IMR-90 (cell line): ENCODE measurements around the gene CAPS2. TPM values are rescaled to one million over a fixed set of nuclear protein-coding genes. Genes with fewer than 3 reads are reported as not detected.

Source experiments
- ATAC-seq: fragments of 200-7000 bp; cut with Tn5 transposase; 2 replicates; pipeline ENCODE4 v1.9.1; 2020; ENCODE audit warnings: low read depth, mild to moderate bottlenecking, moderate library complexity
- BruUV-seq: library from RNA; stranded (reverse); fragments of 400-500 nt; replicated peaks from 2 replicates; lab custom pipeline; 2021; lab: Mats Ljungman, UMichigan
- CTCF ChIA-PET: fragments of 300-600 bp; formaldehyde crosslinking; extraction: SDS; loops from one replicate; lab custom pipeline; 2021; ENCODE audit warnings: antibody characterized with exemption; lab: Yijun Ruan, JAX
- POLR2A ChIA-PET: fragments of 300-600 bp; sonication (Branson Sonifier 250); formaldehyde crosslinking; loops from one replicate; lab custom pipeline; 2022; ENCODE audit warnings: antibody characterized with exemption; ENCODE audit not compliant: unreplicated experiment; lab: Charles Lee
- DNase-seq: peaks from one replicate; pipeline ENCODE4 v3.0.0; 2013
- H2AFZ ChIP-seq: replicated peaks from 2 replicates; pipeline ENCODE3; 2013; ENCODE audit warnings: low read length, mild to moderate bottlenecking; ENCODE audit not compliant: poor library complexity
- H2AK5ac ChIP-seq: 2 replicates; pipeline ENCODE4 v1.6.1; 2013; ENCODE audit warnings: low read depth, low read length, inconsistent platforms
- H2AK9ac ChIP-seq: replicated peaks from 2 replicates; pipeline ENCODE3; 2013; ENCODE audit warnings: mild to moderate bottlenecking, low read depth, low read length, moderate library complexity; ENCODE audit not compliant: poor library complexity
- H2BK120ac ChIP-seq: 2 replicates; pipeline ENCODE4 v1.6.1; 2013; ENCODE audit warnings: low read depth, low read length, inconsistent platforms
- H2BK15ac ChIP-seq: 3 replicates; pipeline ENCODE4 v1.6.1; 2013; ENCODE audit warnings: low read depth, low read length, inconsistent platforms
- H2BK20ac ChIP-seq: 2 replicates; pipeline ENCODE4 v1.6.1; 2013; ENCODE audit warnings: low read depth, mild to moderate bottlenecking, inconsistent platforms, low read length, moderate library complexity
- H2BK5ac ChIP-seq: 2 replicates; pipeline ENCODE4 v1.6.1; 2013; ENCODE audit warnings: mild to moderate bottlenecking, low read depth, low read length, inconsistent platforms; ENCODE audit not compliant: poor library complexity, severe bottlenecking
- H3K14ac ChIP-seq: replicated peaks from 2 replicates; pipeline ENCODE4 v1.6.1; 2013; ENCODE audit warnings: low read depth, low read length, inconsistent platforms
- H3K18ac ChIP-seq: 2 replicates; pipeline ENCODE4 v1.6.1; 2013; ENCODE audit warnings: low read depth, low read length, control low read depth
- H3K23ac ChIP-seq: 2 replicates; pipeline ENCODE4 v1.6.1; 2013; ENCODE audit warnings: low read depth, low read length, inconsistent platforms
- H3K27ac ChIP-seq: 2 replicates; pipeline ENCODE4 v1.5.1; 2013; ENCODE audit warnings: mild to moderate bottlenecking, control low read depth, low read length; ENCODE audit not compliant: insufficient read depth
- H3K27me3 ChIP-seq: 2 replicates; pipeline ENCODE4 v1.6.1; 2013; ENCODE audit warnings: low read length; ENCODE audit not compliant: control insufficient read depth, insufficient read depth
- H3K36me3 ChIP-seq: 2 replicates; pipeline ENCODE4 v1.6.1; 2013; ENCODE audit warnings: low read length, mixed read lengths; ENCODE audit not compliant: control insufficient read depth, insufficient read depth
- H3K4ac ChIP-seq: 2 replicates; pipeline ENCODE4 v1.6.1; 2013; ENCODE audit warnings: low read depth, low read length, inconsistent platforms
- H3K4me1 ChIP-seq: 2 replicates; pipeline ENCODE4 v1.6.1; 2013; ENCODE audit warnings: low read length, mixed read lengths; ENCODE audit not compliant: control insufficient read depth, insufficient read depth
- H3K4me2 ChIP-seq: 2 replicates; pipeline ENCODE4 v1.6.1; 2013; ENCODE audit warnings: low read depth, mild to moderate bottlenecking, control low read depth, low read length, moderate library complexity
- H3K4me3 ChIP-seq: 2 replicates; pipeline ENCODE4 v1.5.1; 2013; ENCODE audit warnings: low read depth, mild to moderate bottlenecking, control low read depth, low read length, moderate library complexity; ENCODE audit not compliant: insufficient read depth
- H3K56ac ChIP-seq: 2 replicates; pipeline ENCODE4 v1.6.1; 2013; ENCODE audit warnings: low read length, inconsistent platforms; ENCODE audit not compliant: insufficient read depth; ENCODE audit errors: extremely low read depth
- H3K79me1 ChIP-seq, 2 experiments: 2 replicates each; pipeline ENCODE4 v1.6.1; 2013; ENCODE audit warnings: low read length in 2 of 2, inconsistent platforms in 1 of 2, low read depth in 1 of 2
- H3K9ac ChIP-seq: 2 replicates; pipeline ENCODE4 v1.6.1; 2013; ENCODE audit warnings: low read depth, low read length, control low read depth
- H3K9me1 ChIP-seq: 2 replicates; pipeline ENCODE4 v1.6.1; 2013; ENCODE audit warnings: low read length, inconsistent platforms; ENCODE audit not compliant: insufficient read depth
- H3K9me3 ChIP-seq: 2 replicates; pipeline ENCODE4 v1.6.1; 2013; ENCODE audit warnings: low read length; ENCODE audit not compliant: control insufficient read depth, insufficient read depth
- H4K20me1 ChIP-seq: 2 replicates; pipeline ENCODE4 v1.6.1; 2013; ENCODE audit warnings: low read length, inconsistent platforms; ENCODE audit not compliant: insufficient read depth
- H4K5ac ChIP-seq: 2 replicates; pipeline ENCODE4 v1.6.1; 2013; ENCODE audit warnings: mild to moderate bottlenecking, low read depth, low read length, control low read depth
- H4K8ac ChIP-seq, 2 experiments: 2 replicates each; pipeline ENCODE4 v1.6.1; 2013; ENCODE audit warnings: low read depth in 2 of 2, low read length in 2 of 2, control low read depth in 1 of 2, inconsistent platforms in 1 of 2
- H4K91ac ChIP-seq: 2 replicates; pipeline ENCODE4 v1.6.1; 2013; ENCODE audit warnings: low read depth, low read length, inconsistent platforms; ENCODE audit not compliant: insufficient read depth
- RFX5 ChIP-seq: IDR thresholded peaks from 2 replicates; pipeline ENCODE4 v1.8.0; 2012; ENCODE audit warnings: low read depth, mild to moderate bottlenecking, low read length, moderate library complexity
- WGBS, 2 experiments: methylation state at CpG; one replicate each; pipeline versions ENCODE4 v1.1.5 to v1.1.7; 2013; ENCODE audit warnings: missing lambda C conversion rate in 2 of 2; ENCODE audit not compliant: insufficient read length in 1 of 2; ENCODE audit errors: extremely low coverage in 2 of 2; 5-methylcytosine and 5-hydroxymethylcytosine counted together
- dilution Hi-C: fragments of 300-500 bp; cut with HindIII; formaldehyde crosslinking; loops from one replicate; pipeline ENCODE4 v1.14.3; 2018; ENCODE audit warnings: low sequenced_read_pairs; ENCODE audit not compliant: unreplicated experiment
- in situ Hi-C: fragments of 300-500 bp; cut with MboI; formaldehyde crosslinking; loops from 3 replicates; pipeline ENCODE4 v1.14.3; 2019; ENCODE audit warnings: low sequenced_read_pairs, inconsistent platforms, mixed read lengths
- intact Hi-C: fragments of 100-400 bp; cut with micrococcal nuclease; formaldehyde crosslinking; loops from 2 replicates; pipeline ENCODE4 v1.10.0; 2022
- polyA plus RNA-seq, 3 experiments: library from polyadenylated mRNA; depleted of rRNA; stranded (reverse); fragments of >200 nt; gene quantifications; 2 replicates each; pipeline ENCODE4 v1.2.3, GENCODE V29; 2012; ENCODE audit warnings: low replicate concordance in 1 of 3
- total RNA-seq: library from RNA; depleted of rRNA; stranded (reverse); fragments of >200 nt; gene quantifications from 2 replicates; pipeline ENCODE4 v1.2.3, GENCODE V29; 2012

Gene CAPS2
- total and polyA plus RNA-seq, 2 of the 4 experiments (the other 2 are of a cell fraction): 1.2 to 2.7 TPM

- H3K4me3 ChIP-seq: no peak overlapping the region
- no peak for ATAC-seq
Observed at GRCh38 chr12:75345531-75345930, 15.4 kb upstream of the CAPS2 start.

More at GRCh38 chr12:75345531-75345930, 15.4 kb upstream of the CAPS2 start:
- no peak overlapping the region for H2BK20ac ChIP-seq
- H3K4me2 ChIP-seq: no peak overlapping the region
- no peaks in the 10 kb centered on the region; the same call in 1 of the 2 replicates for H3K27me3 ChIP-seq
- ChIA-PET CTCF (no interaction called here), POLR2A (no interaction called here)
- BruUV-seq: no TSS peak
- H2AK9ac ChIP-seq: no peak overlapping the region
- no peak overlapping the region for H3K27ac ChIP-seq
- no peaks in the 10 kb centered on the region for H3K9me1 ChIP-seq
- no peaks in the 10 kb centered on the region for H3K4me1 ChIP-seq
- no peak overlapping the region for H2BK5ac ChIP-seq
- no peak overlapping the region for H4K5ac ChIP-seq
- H2BK15ac ChIP-seq: no peak overlapping the region
- no peak overlapping the region for H3K56ac ChIP-seq
- no peaks in the 10 kb centered on the region for H3K79me1 ChIP-seq
- in situ Hi-C loops: loop anchor here (25.0 kb wide), 1 partner anchor 692 kb away; the partner anchor contains the start of gene PHLDA1
- no peaks in the 10 kb centered on the region for H3K9me3 ChIP-seq
- no peak overlapping the region for H4K8ac ChIP-seq
- TF ChIP-seq RFX5: no peak
- no peak overlapping the region for H2BK120ac ChIP-seq
- H2AK5ac ChIP-seq: no peak overlapping the region
- no peak overlapping the region for H3K23ac ChIP-seq
- no peaks in the 10 kb centered on the region for H4K20me1 ChIP-seq
- H3K4ac ChIP-seq: no peak overlapping the region
- WGBS, 2 experiments: no CpG with 5 or more reads among the region's 2 CpGs
- H3K9ac ChIP-seq: no peak overlapping the region
- no peaks in the 10 kb centered on the region for H3K36me3 ChIP-seq
- dilution Hi-C loops: no loop called here
- no peak overlapping the region for H2AFZ ChIP-seq
- H3K14ac ChIP-seq: no peak overlapping the region
- intact Hi-C loops: no loop called here
- DNase-seq: peak; percentile 28
- no peak overlapping the region for H3K18ac ChIP-seq
- no peak overlapping the region for H4K91ac ChIP-seq
